ENCODE results near the gene RALGAPA2. TPM values are rescaled to one million over a fixed set of nuclear protein-coding genes. Genes with fewer than 3 reads are reported as not detected.

The RALGAPA2 gene
- total and polyA plus RNA-seq, 2 donors (not counting 1 experiment from before 2014, with no cell fraction given): 1.2 to 7.6 TPM

DNA sequence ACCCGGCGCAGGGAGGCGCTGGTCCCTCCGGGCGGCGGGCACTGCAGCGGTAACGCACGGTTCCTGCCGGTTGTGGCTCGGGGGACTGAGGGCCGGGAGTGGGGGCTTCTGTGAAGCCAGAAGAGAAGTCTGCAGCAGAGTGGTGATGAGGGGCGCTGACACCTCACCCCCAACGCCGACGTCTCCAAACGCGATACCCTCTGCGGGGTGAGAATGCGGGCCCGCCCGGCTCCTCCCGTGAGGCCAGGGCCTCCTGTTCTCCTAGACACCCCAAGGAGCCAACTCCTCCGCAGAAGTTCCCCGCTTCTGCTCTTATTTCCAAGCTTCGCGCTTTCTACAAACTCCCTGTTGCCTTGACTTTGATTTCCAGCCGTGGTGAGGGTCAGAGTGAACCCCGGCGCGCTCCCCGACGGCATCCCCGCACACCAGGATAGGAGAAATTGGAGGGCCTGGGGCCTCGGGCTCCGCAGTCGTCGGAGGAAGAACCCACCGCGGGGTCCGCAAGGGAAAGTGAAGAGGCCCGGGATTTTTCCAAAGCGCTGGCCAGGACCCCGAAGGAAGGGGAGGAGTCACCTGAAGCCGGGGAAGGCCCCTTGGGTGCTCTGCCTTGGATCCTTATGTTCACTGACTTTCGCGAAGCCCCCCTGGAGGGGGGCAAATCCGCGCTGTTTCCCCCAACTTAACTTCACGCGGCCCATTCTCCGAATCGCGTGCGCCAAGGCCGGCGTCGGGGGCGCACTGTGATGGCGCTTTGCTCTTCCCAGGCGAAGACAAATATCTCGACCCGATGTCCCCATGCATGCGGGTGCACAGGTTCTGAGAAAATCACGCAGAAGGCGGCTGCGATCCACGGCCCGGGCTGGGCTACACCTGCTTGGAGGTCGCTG, 347.6 kb downstream of the RALGAPA2 start:
- H3K4me1 ChIP-seq (ENCODE audit: control insufficient read depth, extremely low read depth, insufficient read depth, low read length): no peaks in the 10 kb centered on the region
- no peaks in the 10 kb centered on the region for H3K79me2 ChIP-seq (ENCODE audit: control insufficient read depth, insufficient read depth, low read length)
- H3K4me3 ChIP-seq (replicated peaks in 1 of 4; ENCODE audit: control extremely low read depth in 1 of 4, insufficient read depth in 1 of 4, low read depth in 3 of 4, low read length in 4 of 4): no peak overlapping the region
- TF ChIP-seq EZH2 (IDR thresholded peaks at IDR 0.05; ENCODE audit: low read length, missing control alignments): peak; percentile 73
- no peak for TF ChIP-seq CTCF (conservative IDR thresholded peaks at IDR 0.05 in 1 of 2, IDR thresholded peaks at IDR 0.05 in 1 of 2; ENCODE audit: low read depth in 1 of 2, low read length in 2 of 2)
- DNase-seq (ENCODE audit: low read depth in 2 of 2): no peak
- peaks cover 75% of the 10 kb centered on the region for H3K27me3 ChIP-seq (ENCODE audit: control insufficient read depth, insufficient read depth, low read length)
- no peaks in the 10 kb centered on the region for H3K36me3 ChIP-seq (ENCODE audit: control insufficient read depth, insufficient read depth, low read length)
- no peaks in the 10 kb centered on the region for H3K9me3 ChIP-seq (ENCODE audit: control insufficient read depth, insufficient read depth, low read depth, low read length)
- H2AFZ ChIP-seq (ENCODE audit: low read length): no peak overlapping the region
- no peaks in the 10 kb centered on the region for H4K20me1 ChIP-seq (ENCODE audit: control insufficient read depth, extremely low read depth, insufficient read depth, low read length)
- no peak overlapping the region for H3K9ac ChIP-seq (ENCODE audit: insufficient read depth, low read length)
- no peak overlapping the region for H3K27ac ChIP-seq (ENCODE audit: insufficient read depth, low read length)
- H3K4me2 ChIP-seq (ENCODE audit: extremely low read depth, insufficient read depth, low read length): no peak overlapping the region

GRCh38 chr20:20363799-20364592, 348.4 kb downstream of the RALGAPA2 start:
- Histone ChIP-seq H2AFZ (ENCODE audit: low read length) (no peak overlapping the region), H3K4me3 (replicated peaks in 1 of 4; ENCODE audit: control extremely low read depth in 1 of 4, insufficient read depth in 1 of 4, low read depth in 3 of 4, low read length in 4 of 4) (no peak overlapping the region), H3K27ac (ENCODE audit: insufficient read depth, low read length) (no peak overlapping the region), H3K4me1 (ENCODE audit: control insufficient read depth, extremely low read depth, insufficient read depth, low read length) (no peaks in the 10 kb centered on the region), H4K20me1 (ENCODE audit: control insufficient read depth, extremely low read depth, insufficient read depth, low read length) (no peaks in the 10 kb centered on the region), H3K79me2 (ENCODE audit: control insufficient read depth, insufficient read depth, low read length) (no peaks in the 10 kb centered on the region), H3K9me3 (ENCODE audit: control insufficient read depth, insufficient read depth, low read depth, low read length) (no peaks in the 10 kb centered on the region), H3K36me3 (ENCODE audit: control insufficient read depth, insufficient read depth, low read length) (no peaks in the 10 kb centered on the region), H3K9ac (ENCODE audit: insufficient read depth, low read length) (no peak overlapping the region), H3K4me2 (ENCODE audit: extremely low read depth, insufficient read depth, low read length) (no peak overlapping the region), H3K27me3 (ENCODE audit: control insufficient read depth, insufficient read depth, low read length) (peaks cover 67% of the 10 kb centered on the region)
- no peak for TF ChIP-seq CTCF (conservative IDR thresholded peaks at IDR 0.05 in 1 of 2, IDR thresholded peaks at IDR 0.05 in 1 of 2; ENCODE audit: low read depth in 1 of 2, low read length in 2 of 2)
- peak; percentile 98 for TF ChIP-seq EZH2 (IDR thresholded peaks at IDR 0.05; ENCODE audit: low read length, missing control alignments)
- no peak for DNase-seq (ENCODE audit: low read depth in 2 of 2)

DNA sequence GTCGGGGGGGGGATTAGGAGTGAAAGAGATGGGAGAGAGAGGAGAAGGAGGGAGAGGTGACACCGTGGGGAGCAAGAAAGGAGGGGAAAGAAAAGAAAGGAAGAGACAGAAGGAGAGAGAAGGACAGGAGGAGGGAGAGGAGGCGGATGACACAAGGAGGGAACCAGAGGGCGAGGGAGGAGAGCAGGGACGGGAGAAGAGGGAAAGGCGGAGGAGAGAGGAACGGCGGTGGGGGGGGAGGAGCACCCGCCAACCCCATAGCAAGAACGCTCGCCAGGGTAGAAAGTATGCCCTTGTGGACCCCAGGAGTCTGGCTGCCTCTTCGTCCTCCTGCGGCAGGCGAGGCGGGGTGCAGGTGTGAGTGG, 349.0 kb downstream of the RALGAPA2 start:
- no peak overlapping the region for H3K4me3 ChIP-seq (replicated peaks in 1 of 4; ENCODE audit: control extremely low read depth in 1 of 4, insufficient read depth in 1 of 4, low read depth in 3 of 4, low read length in 4 of 4)
- peaks cover 65% of the 10 kb centered on the region for H3K27me3 ChIP-seq (ENCODE audit: control insufficient read depth, insufficient read depth, low read length)
- no peaks in the 10 kb centered on the region for H3K4me1 ChIP-seq (ENCODE audit: control insufficient read depth, extremely low read depth, insufficient read depth, low read length)
- H3K9me3 ChIP-seq (ENCODE audit: control insufficient read depth, insufficient read depth, low read depth, low read length): no peaks in the 10 kb centered on the region
- no peaks in the 10 kb centered on the region for H4K20me1 ChIP-seq (ENCODE audit: control insufficient read depth, extremely low read depth, insufficient read depth, low read length)
- TF ChIP-seq EZH2 (IDR thresholded peaks at IDR 0.05; ENCODE audit: low read length, missing control alignments): no peak
- no peak for TF ChIP-seq CTCF (conservative IDR thresholded peaks at IDR 0.05 in 1 of 2, IDR thresholded peaks at IDR 0.05 in 1 of 2; ENCODE audit: low read depth in 1 of 2, low read length in 2 of 2)
- no peaks in the 10 kb centered on the region for H3K36me3 ChIP-seq (ENCODE audit: control insufficient read depth, insufficient read depth, low read length)
- no peak for DNase-seq (ENCODE audit: low read depth in 2 of 2)
- no peak overlapping the region for H2AFZ ChIP-seq (ENCODE audit: low read length)
- no peak overlapping the region for H3K4me2 ChIP-seq (ENCODE audit: extremely low read depth, insufficient read depth, low read length)
- no peaks in the 10 kb centered on the region for H3K79me2 ChIP-seq (ENCODE audit: control insufficient read depth, insufficient read depth, low read length)
- H3K27ac ChIP-seq (ENCODE audit: insufficient read depth, low read length): no peak overlapping the region
- H3K9ac ChIP-seq (ENCODE audit: insufficient read depth, low read length): no peak overlapping the region
